Activated CD4-positive, alpha-beta T cell treated with anti-CD3 and anti-CD28 coated beads, Interleukin-2, Interleukin-6, amounts not matched to agents 100 ng/mL and 50 ng/mL, durations not matched to agents 16 hours and 8 hours (primary cell): ENCODE measurements around the gene NUTM1.

Experiments
- DNase-seq: peaks from one replicate; pipeline ENCODE4 v3.0.0-alpha.2; 2020

The NUTM1 gene, protein sequence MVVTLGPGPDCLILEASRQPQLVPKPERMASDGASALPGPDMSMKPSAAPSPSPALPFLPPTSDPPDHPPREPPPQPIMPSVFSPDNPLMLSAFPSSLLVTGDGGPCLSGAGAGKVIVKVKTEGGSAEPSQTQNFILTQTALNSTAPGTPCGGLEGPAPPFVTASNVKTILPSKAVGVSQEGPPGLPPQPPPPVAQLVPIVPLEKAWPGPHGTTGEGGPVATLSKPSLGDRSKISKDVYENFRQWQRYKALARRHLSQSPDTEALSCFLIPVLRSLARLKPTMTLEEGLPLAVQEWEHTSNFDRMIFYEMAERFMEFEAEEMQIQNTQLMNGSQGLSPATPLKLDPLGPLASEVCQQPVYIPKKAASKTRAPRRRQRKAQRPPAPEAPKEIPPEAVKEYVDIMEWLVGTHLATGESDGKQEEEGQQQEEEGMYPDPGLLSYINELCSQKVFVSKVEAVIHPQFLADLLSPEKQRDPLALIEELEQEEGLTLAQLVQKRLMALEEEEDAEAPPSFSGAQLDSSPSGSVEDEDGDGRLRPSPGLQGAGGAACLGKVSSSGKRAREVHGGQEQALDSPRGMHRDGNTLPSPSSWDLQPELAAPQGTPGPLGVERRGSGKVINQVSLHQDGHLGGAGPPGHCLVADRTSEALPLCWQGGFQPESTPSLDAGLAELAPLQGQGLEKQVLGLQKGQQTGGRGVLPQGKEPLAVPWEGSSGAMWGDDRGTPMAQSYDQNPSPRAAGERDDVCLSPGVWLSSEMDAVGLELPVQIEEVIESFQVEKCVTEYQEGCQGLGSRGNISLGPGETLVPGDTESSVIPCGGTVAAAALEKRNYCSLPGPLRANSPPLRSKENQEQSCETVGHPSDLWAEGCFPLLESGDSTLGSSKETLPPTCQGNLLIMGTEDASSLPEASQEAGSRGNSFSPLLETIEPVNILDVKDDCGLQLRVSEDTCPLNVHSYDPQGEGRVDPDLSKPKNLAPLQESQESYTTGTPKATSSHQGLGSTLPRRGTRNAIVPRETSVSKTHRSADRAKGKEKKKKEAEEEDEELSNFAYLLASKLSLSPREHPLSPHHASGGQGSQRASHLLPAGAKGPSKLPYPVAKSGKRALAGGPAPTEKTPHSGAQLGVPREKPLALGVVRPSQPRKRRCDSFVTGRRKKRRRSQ

DNA sequence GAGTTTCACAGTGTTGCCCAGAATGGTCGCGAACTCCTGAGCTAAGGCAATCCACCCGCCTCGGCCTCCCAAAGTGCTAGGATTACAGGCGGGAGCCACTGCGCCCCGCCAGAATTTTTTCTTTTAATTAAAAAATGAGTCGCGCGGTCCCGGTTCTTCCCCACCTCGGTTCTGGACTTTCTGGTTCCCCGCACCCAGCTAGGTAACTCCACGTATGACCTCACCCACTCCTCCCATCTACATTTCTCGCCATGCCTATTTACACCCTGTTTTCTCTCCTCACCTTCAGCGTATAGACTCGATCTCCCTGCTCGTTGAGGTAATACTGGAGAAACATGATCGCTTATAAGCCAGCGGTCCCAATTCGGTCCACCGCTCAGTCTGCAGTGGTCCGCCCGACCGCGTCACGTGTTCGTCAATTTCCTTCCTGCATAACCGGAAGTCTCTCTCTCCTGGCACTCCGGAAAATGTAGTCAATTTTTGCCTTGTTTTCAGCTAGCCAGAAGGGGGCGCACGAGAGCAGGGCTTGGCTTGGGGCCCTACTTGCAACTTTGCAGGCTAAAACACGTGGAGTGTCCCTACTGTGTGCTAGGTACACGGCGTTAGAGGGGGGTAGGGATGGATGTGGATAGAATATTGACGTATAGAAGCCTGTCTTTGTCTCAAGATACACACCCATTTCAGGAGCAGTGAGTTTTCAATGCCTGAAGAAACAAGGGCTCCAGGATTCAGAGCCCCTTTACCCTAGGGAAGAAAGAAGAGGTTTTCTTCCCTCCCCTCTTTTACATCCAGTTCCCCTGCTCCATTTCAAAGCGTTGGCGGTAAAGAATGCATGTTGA, at the start of gene NUTM1, which contains the start of gene NOP10:
Gene NUTM1, plus strand, starts transcription at position 579 of the 839 bp plus-strand sequence. CDS start 382 bp downstream, outside the sequence.
Gene NOP10, minus strand, starts transcription at position 400 of the 839 bp plus-strand sequence. Its CDS starts 63 bp downstream, at position 337.
- DNase-seq: peak; percentile 98

DNA sequence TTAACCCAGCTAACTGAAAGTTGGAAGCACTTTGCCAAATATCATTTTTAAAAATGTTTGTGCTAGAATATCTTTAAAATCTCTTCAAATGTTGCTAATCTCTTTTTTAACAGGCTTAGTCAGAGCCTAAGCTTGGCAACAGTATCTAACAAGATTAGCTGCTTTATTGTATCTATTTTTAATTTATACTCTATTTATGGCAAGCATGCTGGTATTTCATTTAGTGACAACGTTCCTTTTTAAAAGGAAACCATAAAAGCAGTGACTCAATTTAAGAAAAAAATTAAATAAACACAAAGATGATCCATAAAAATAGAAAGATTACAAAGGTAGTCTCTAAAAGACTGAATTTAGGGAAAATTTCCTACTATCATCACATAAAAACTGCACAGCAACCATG, 46.1 kb upstream of the NUTM1 start:
- no peak for DNase-seq

DNA sequence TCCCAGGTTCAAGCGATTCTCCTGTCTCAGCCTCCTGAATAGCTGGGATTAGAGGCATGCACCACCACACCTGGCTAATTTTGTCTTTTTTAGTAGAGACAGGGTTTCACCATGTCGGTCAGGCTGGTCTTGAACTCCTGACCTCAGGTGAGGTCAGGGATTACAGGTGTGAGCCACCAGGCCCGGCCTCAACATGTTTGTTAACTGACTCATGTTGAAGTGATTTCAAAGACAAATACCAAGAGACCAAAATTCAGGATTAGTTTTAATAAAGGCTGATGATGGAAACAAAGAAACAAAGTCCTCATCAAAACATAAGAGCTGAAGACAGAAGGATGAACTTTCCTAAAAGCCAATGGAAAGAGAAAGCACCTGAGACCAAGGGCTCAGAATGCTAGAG, 42.1 kb upstream of the NUTM1 start:
- no peak for DNase-seq

DNA sequence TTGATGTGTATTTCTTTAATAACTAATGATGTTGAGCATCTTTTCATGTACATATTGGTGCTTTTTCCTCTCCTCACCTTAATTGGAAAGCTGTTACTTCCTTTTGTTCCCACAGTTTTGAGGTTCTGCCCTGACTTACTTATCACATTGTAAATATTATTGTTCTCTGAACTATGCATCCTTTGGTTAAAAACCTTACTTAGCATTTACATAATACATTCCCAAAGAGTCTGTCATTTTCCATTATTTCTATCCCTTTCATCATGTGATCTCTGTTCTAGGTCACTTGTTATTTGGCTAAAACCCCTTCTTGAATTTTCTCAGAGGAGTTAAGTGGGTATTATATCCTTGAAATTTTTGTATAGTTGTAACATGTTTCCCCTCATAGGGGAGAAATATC, 38.5 kb upstream of the NUTM1 start:
- DNase-seq: no peak

DNA sequence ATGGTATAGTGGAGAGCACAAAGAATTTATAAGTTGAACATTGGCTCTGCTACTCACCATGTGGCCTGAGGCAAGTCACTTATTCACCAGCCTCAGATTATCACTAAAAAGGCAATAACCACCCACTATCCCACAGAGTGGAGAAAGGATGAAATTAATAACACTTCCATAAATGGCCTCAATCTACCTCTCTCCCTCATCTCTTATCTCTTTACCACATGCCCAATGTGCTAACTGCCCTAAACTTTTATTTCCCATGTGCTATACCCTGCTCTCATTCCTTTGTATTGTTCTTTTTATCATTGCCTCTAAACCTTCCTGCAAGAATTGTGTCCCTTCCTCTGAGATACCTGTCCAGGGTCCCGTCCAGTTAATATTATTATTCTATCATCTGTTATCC, 31.6 kb upstream of the NUTM1 start:
- no peak for DNase-seq

DNA sequence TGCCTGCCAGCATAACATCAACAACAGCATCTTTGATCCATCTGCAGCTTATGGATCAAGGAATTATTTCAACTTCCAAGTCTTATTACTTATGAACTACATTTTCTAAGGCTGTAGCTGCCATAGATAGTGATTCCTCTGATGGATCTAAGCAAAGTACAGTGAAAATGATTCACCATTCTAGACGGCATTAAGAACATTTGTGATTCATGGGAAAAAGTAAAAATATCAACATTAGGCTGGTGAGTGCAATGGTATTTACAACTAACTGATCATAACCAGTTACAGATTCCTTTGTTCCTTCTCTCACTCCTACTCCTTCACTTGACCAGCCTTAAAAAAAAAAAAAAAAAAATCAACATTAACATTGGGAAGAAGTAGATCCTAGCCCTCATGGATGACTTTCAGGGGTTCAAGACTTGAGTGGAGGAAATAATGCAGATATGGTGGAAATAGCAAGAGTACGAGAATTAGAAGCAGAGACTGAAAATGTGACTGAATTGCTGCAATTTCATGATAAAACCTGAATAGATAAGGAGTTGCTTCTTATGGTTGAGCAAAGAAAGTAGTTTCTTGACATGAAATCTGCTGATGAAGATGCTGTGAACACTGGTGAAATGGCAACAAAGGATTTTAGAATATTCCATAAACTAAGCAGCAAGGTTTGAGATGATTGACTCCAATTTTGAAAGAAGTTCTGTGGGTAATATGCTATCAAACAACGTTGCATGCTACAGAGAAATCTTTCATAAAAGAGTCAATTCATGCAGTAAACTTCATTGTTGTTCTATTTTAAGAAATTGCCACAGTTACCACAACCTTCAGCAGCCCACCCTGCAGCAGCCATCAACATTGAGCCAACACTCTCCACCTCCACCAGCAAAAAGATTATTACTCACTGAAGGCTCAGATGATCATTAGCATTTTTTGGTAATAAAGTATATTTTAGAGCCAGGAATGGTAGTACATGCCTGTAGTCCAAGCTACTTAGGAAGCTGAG, 28.3 kb upstream of the NUTM1 start:
- no peak for DNase-seq

DNA sequence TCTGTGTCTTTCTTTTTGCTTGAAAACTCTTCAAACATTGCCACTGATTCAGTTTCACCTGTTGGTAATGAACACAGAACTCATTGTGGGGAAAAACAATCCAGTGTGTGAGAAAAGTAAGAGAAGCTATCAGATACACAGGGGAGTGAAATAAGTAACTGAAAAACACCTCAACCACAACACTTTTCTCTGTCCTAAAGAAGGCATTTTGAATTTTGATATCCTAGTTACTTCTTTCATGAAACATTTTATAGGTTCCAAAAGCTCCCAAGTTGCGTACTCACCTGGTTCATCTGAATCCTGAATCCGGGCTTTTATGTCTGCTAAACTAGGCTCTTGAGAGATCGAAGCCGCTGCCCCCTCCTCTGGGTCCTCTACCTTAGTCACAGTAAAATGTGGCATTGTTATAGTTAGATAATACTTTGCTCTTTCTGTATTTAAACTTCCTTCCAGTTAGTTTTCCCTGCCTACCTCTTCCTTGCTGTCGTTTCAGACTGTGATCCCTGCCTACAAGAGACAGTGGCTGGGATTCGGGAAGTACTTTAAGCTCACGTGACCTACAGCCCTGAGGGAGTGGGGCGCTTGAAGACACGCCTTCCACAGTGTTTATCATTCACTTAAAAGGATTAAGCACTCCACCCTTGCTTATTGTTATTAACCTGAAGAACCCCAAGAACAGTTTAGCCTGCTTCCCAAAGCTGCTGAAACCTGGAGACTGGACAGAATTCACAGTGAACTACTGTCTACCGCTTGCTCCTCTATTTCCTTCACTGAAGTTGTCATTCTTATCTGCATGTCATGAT, 24.6 kb upstream of the NUTM1 start:
- DNase-seq: no peak

DNA sequence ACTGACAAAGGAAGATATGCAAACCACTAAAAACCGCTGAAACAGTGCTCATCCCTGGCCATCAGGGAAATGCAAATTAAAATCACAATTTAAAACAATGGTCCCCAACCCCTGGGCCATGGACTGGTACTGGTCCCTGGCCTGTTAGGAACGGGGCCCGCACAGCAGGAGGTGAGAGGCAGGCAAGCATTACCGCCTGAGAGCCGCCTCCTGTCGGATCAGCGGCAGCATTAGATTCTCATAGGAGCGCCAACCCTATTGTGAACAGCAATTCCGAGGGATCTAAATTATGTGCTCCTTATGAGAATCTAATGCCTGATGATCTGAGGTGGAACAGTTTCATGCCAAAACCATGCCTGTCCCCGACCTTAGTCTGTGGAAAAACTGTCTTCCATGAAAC, 19.9 kb upstream of the NUTM1 start:
- DNase-seq: no peak

DNA sequence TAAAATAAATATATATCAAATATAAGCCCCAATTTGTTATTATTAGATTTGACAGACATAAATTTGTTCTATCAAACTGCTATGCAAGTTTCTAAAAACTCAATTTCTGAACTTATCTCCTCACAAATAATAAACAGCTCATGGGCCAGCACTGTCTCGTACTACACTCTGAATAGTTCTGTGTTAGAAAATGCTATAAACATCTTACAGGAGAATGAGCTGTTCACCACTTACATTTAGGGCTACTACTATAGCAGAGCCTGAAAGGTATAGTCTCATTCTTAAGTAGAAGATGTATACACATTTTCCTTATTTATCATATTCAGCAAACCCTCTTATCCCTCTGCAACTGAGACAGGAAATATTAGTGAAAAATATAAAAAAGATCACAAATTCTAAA, 18.2 kb upstream of the NUTM1 start:
- no peak for DNase-seq

DNA sequence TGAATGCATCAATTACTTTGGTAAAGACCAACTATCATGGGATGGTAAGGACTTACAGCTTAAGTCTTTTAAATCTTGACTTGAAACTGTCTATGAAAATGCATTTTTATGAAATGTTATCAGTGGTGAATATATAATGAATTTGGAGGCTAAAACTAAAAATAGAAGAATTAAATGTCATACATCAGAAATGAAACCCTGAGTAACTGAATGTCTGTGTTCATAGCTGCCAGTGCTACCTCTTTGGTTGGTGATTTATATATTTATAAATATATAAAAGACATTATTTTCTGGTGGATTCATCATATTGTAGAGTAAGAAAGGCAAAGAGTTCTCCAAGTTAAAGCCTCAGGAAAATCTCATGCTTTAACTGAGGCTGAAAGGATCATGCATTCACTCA, 17.7 kb upstream of the NUTM1 start:
- DNase-seq: no peak

DNA sequence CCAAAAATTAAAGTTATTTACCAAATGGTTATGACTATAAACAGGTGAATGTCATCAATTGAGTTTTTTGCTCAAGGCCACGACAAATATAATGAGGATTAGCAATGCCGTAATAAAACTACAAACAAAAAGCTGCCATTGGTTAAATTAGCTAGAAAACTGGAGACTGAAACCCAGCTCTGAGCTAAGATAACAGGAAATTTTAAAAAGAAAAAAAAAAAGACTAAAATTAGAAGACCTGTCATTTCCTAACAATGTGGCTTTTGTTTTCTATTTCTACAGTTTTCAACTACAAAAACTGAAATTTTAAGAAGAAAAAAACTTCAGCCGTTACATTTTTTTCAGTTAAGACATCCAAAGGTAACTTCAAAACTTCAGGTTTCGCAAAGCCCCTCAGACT, 15.2 kb upstream of the NUTM1 start:
- no peak for DNase-seq

DNA sequence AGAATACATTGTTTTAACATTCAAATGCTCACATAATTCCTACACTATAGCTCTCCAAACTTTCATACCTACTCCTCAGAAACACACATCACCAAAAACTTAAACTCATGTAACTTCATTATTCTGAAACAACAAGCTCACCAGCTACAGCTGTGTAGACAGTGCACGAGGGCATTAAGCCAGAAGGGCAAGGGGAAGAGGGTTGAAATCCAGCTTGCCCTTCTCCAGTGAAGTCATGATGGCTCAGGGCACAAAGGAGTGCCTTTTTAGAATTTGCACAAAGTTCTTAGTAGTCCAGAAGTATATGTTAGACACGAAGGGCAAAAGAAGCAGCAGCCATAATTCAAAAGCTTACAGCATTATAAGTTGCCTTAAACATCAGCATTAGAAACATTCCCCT, 14.1 kb upstream of the NUTM1 start:
- DNase-seq: no peak

DNA sequence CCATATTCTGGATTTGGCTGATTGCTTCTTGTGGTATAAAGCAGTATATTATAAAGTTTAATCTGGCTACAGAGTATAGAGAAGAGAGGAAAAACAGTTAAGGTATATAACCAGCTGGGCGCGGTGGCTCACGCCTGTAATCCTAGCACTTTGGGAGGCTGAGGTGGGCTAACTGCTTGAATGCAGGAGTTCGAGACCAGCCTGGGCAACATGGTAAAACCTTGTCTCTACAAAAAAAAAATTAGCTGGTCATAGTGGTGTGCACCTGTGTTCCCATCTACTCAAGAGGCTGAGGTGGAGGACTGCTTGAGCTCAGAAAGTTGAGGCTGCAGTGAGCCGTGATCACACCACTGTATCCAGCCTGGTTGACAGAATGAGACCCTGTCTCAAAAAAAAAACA, 12.8 kb upstream of the NUTM1 start:
- no peak for DNase-seq

DNA sequence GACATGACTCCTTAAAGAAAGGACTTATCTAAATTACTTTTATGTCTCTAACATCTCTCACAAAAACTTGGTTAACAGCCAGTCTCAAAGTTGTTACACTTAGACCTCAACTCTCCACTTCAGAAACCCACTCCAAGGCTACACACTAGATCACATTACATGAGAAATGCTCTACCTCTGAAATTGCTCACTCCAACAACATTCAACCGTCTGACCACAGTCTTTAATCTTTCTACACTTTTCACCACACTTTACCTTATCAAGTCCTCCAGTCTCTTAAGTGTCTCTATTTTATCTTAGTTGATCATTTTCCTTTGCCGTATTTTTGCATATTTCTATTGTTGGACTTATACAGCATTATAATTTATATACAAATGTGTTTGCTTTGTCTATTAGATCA, 11.3 kb upstream of the NUTM1 start:
- peak; percentile 62 for DNase-seq

DNA sequence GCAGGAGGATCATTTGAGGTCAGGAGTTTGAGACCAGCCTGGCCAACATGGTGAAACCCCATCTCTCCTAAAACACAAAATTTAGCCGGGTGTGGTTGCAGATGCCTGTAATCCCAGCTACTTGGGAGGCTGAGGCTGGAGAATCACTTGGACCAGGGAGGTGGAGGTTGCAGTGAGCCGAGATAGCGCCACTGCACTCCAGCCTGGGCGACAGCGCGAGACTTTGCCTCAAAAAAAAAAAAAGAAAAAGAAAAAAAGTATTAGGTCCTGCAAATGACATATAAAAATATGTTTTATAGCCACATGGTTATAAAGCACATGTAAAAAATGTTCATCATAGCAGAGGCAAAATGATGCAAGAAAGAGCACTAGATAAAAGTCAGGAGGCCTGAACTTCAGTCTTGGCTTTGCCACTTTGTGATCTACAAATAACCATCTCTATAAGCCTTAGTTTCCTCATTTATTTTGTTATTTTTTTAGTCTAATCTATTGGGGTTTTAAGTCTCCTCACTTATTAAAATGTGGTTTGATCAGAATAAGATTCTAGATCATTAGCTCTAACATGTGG, 10.5 kb upstream of the NUTM1 start:
- no peak for DNase-seq

DNA sequence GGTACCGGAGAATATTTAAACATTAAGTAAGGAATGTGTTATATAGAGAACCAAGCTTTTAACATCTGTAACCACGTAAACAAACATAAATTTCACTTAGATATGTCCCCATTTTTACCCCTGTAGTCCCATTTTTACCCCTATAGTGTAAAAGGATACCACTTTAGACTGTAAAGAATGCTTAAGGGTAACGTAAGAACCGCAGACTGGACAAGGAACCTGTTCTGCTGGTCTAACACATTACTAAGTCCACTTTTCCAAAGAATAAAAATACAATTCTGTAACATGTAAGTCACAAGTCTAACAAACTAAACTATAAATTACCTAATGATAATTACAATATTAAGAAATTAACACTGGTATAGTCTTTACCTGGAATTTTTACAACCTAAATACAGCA, 8.4 kb upstream of the NUTM1 start:
- no peak for DNase-seq

DNA sequence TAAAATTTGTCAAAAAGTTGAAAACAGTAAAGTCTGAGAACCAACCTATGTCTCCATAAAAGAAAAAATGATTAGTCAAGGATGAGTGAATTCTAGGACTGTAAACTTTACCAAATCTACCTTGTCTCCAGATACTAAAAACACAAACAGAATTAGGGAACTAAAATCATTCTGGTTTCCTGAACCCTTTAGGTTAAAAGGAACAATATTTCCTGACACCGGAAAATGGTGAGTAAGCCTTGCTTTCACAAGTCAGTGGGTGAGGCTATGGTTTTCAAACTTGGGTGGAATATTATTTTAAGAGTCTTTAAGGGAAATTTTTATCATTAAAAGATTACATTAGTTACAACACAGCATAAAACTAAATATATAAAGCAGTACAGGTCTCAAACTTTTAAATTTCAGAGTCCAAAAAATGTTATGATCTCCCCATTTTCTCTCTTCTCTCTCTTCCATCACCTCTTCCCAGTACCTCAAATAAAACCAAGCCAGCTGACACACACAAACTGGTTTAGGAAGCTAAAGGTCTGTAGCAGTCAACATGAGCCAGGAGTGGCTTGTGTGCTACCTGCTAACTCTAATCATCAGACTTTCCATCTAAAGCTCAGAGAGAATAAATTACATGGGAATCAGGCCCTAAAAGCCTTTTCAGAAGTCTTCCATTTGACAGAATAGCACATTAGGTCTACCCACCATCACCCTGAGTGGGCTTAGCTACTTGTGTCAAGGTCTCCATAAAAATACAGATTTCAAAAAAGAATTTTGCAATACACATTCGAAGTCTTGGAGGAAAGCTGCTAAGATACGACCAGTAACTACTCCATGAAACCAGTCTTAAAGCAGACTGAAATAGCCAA, 7.7 kb upstream of the NUTM1 start:
- peak; percentile 64 for DNase-seq

DNA sequence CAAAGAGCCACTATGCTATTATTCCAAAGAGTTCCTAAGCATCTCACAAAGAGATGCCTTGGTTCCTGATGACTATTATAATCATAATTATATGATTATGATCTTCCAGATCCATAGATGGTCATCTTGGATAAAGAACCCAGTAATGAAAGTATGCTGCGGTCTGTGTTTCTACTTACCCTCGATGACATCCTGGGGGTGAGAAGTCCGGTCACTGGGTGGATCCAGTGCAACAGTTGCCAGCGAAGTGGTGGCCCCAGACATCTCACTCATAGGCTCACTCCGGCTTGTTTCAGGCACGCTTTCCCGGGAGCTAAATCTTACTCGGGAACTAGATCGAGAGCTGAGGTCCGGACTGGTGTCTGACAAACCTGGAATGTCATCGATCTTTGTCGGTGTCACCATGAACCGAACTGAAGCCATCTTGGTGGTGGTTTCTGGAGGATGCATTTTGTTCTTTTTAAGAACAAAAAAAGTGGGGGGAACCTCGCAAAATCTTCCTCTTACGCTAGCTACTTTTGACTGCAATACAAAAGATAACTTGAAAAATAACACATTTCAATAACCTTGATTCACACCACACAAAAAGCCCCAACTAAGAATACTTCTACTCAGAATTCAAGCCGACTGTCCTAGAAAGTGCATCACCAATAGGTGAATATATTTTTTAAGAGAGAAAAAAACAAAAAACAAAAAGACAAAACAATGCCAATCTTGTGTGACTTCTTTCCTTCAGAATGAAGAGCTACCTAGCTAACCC, 6.7 kb upstream of the NUTM1 start:
- DNase-seq: no peak
